Mesodermal cell (in vitro differentiated cells): ENCODE measurements around the gene LHX3.
"Not testable (repeated sequence)": the region's sequence is repeated elsewhere in the genome, so short reads cannot be mapped to it uniquely, and the experiment has no call there.

Source experiments
- H3K27ac ChIP-seq: 2 replicates; pipeline ENCODE4 v1.7.0; 2013; ENCODE audit warnings: mild to moderate bottlenecking, low read depth, low read length, moderate library complexity; ENCODE audit not compliant: severe bottlenecking
- H3K36me3 ChIP-seq: 2 replicates; pipeline ENCODE4 v1.7.1; 2013; ENCODE audit warnings: mild to moderate bottlenecking, low read length, moderate library complexity; ENCODE audit not compliant: control insufficient read depth, insufficient read depth
- H3K4me1 ChIP-seq: one replicate; pipeline ENCODE4 v1.7.1; 2013; ENCODE audit warnings: mild to moderate bottlenecking, low read length; ENCODE audit not compliant: insufficient read depth, control insufficient read depth, poor library complexity, severe bottlenecking
- H3K4me3 ChIP-seq: 2 replicates; pipeline ENCODE4 v1.7.0; 2013; ENCODE audit warnings: low read length, control low read depth, mild to moderate bottlenecking; ENCODE audit not compliant: insufficient read depth, poor library complexity, severe bottlenecking; ENCODE audit errors: extremely low read depth
- H3K9me3 ChIP-seq: 2 replicates; pipeline ENCODE4 v1.7.1; 2013; ENCODE audit warnings: mild to moderate bottlenecking, low read length, moderate library complexity; ENCODE audit not compliant: control insufficient read depth
- WGBS, 2 experiments: methylation state at CpG; one replicate each; pipeline ENCODE4 v1.1.5; 2013; ENCODE audit warnings: missing lambda C conversion rate in 2 of 2; ENCODE audit not compliant: insufficient coverage in 2 of 2; 5-methylcytosine and 5-hydroxymethylcytosine counted together

The LHX3 gene

GRCh38 chr9:136155576-136155975 is 49.4 kb downstream of the LHX3 start:
- Histone ChIP-seq H3K9me3 (no peaks in the 10 kb centered on the region), H3K4me3 (no peak overlapping the region), H3K27ac (no peak overlapping the region), H3K4me1 (peaks cover 3% of the 10 kb centered on the region), H3K36me3 (no peaks in the 10 kb centered on the region)
- WGBS, 2 experiments = 90 to 94% methylated on average over 17 of the region's 17 CpGs

GRCh38 chr9:136154943-136155342 is 50.0 kb downstream of the LHX3 start:
- WGBS, 2 experiments = 95 to 97% methylated on average over 14 of the region's 14 CpGs
- peaks cover 3% of the 10 kb centered on the region for H3K4me1 ChIP-seq
- H3K4me3 ChIP-seq = no peak overlapping the region
- H3K9me3 ChIP-seq = no peaks in the 10 kb centered on the region
- no peak overlapping the region for H3K27ac ChIP-seq
- no peaks in the 10 kb centered on the region for H3K36me3 ChIP-seq

GRCh38 chr9:136153381-136154065 is 51.4 kb downstream of the LHX3 start:
- H3K9me3 ChIP-seq = no peaks in the 10 kb centered on the region
- H3K4me3 ChIP-seq = no peak overlapping the region
- no peaks in the 10 kb centered on the region for H3K36me3 ChIP-seq
- 84 to 87% methylated on average over 21 to 23 of the region's 24 CpGs for WGBS, 2 experiments
- no peak overlapping the region for H3K27ac ChIP-seq
- peaks cover 3% of the 10 kb centered on the region for H3K4me1 ChIP-seq

GRCh38 chr9:136152931-136153330 is 52.0 kb downstream of the LHX3 start:
- H3K4me3 ChIP-seq = no peak overlapping the region
- H3K9me3 ChIP-seq = no peaks in the 10 kb centered on the region
- WGBS, 2 experiments = 92 to 93% methylated on average over 6 to 7 of the region's 12 CpGs
- H3K4me1 ChIP-seq = peaks cover 3% of the 10 kb centered on the region
- no peaks in the 10 kb centered on the region for H3K36me3 ChIP-seq
- H3K27ac ChIP-seq = no peak overlapping the region

- Histone ChIP-seq H3K4me3 (no peak overlapping the region), H3K9me3 (no peaks in the 10 kb centered on the region), H3K27ac (no peak overlapping the region), H3K4me1 (no peaks in the 10 kb centered on the region), H3K36me3 (no peaks in the 10 kb centered on the region)
- 88 to 89% methylated on average over 4 of the region's 4 CpGs for WGBS, 2 experiments
Observed at GRCh38 chr9:136152543-136152866, 52.4 kb downstream of the LHX3 start.

- WGBS, 2 experiments = 73 to 87% methylated on average over 15 to 17 of the region's 27 CpGs
- Histone ChIP-seq H3K27ac (no peak overlapping the region), H3K4me1 (no peaks in the 10 kb centered on the region), H3K36me3 (no peaks in the 10 kb centered on the region), H3K4me3 (no peak overlapping the region), H3K9me3 (no peaks in the 10 kb centered on the region)
Observed at GRCh38 chr9:136151848-136152542, 52.9 kb downstream of the LHX3 start.

- no peaks in the 10 kb centered on the region for H3K9me3 ChIP-seq
Observed at GRCh38 chr9:136151214-136151804, 53.6 kb downstream of the LHX3 start.

GRCh38 chr9:136150664-136151213 is 54.2 kb downstream of the LHX3 start:
- H3K9me3 ChIP-seq, H3K4me3 ChIP-seq, H3K4me1 ChIP-seq, H3K36me3 ChIP-seq, H3K27ac ChIP-seq: not testable (repeated sequence)
- 78 to 84% methylated on average over 7 of the region's 7 CpGs for WGBS, 2 experiments

More at GRCh38 chr9:136151214-136151804, 53.6 kb downstream of the LHX3 start:
- H3K4me1 ChIP-seq = no peaks in the 10 kb centered on the region
- H3K36me3 ChIP-seq = no peaks in the 10 kb centered on the region
- no peak overlapping the region for H3K27ac ChIP-seq
- 26 to 28% methylated on average over 22 to 25 of the region's 25 CpGs for WGBS, 2 experiments
- H3K4me3 ChIP-seq = no peak overlapping the region

- Histone ChIP-seq H3K4me3 (no peak overlapping the region), H3K36me3 (no peaks in the 10 kb centered on the region), H3K4me1 (no peaks in the 10 kb centered on the region), H3K27ac (no peak overlapping the region), H3K9me3 (no peaks in the 10 kb centered on the region)
- WGBS, 2 experiments = 90 to 94% methylated on average over 8 to 9 of the region's 9 CpGs
Observed at GRCh38 chr9:136149853-136150252, 55.1 kb downstream of the LHX3 start.

- Histone ChIP-seq H3K4me3 (no peak overlapping the region), H3K4me1 (no peaks in the 10 kb centered on the region), H3K9me3 (no peaks in the 10 kb centered on the region), H3K36me3 (no peaks in the 10 kb centered on the region), H3K27ac (no peak overlapping the region)
- 91 to 97% methylated on average over 9 to 12 of the region's 12 CpGs for WGBS, 2 experiments
Observed at GRCh38 chr9:136149337-136149736, 55.6 kb downstream of the LHX3 start.

- 90 to 91% methylated on average over 13 to 14 of the region's 14 CpGs for WGBS, 2 experiments
- H3K4me1 ChIP-seq = no peaks in the 10 kb centered on the region
- H3K27ac ChIP-seq = no peak overlapping the region
- H3K4me3 ChIP-seq = no peak overlapping the region
- H3K9me3 ChIP-seq = no peaks in the 10 kb centered on the region
- no peaks in the 10 kb centered on the region for H3K36me3 ChIP-seq
Observed at GRCh38 chr9:136148766-136149165, 56.2 kb downstream of the LHX3 start.
